ENCODE measurements around the gene ARID4B. TPM values are rescaled to one million over a fixed set of nuclear protein-coding genes. Genes with fewer than 3 reads are reported as not detected.

ARID4B gene
- total and polyA plus RNA-seq, 2 of the 13 experiments (the other 11 are each of a cell fraction or from before 2014, with no cell fraction given): 9.7 to 24.6 TPM

DNA sequence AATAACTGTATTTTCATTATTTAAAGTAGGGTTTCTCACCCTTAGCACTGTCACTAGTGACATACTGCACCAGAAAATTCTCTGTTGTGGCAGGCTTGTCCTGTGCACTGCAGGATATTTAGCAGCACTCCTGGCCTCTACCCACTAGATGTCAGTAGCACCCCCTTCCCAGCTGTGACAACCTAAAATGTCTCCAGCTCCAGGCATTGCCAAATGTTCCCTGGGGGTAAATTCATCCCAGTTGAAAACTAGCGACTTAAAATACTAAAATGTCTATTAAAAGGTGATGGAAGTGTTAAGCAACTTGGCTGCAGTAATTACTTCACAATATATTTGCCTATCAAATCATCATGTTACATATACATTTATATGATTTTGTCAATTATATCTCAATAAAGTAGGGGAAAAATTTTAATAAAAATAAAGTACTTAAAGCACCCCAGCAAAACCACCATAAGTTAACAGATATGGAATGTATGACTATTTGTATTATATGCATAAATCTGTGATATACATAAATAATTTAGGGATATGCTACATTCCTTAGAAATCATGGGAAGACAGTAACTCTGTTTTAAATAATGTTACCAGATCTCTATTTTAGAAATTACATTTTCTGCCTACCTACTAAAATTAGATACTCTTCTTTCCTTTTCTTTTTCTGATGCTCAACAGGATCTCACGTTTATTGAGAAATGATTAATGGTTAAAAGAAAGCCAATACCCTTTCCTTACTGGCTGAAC is 74.6 kb downstream of the ARID4B start (continued):
- TF ChIP-seq KLF6 (CRISPR knock-in tag; IDR thresholded peaks at IDR 0.05) (no peak), MEIS1 (CRISPR knock-in tag; IDR thresholded peaks at IDR 0.05; ENCODE audit: borderline replicate concordance) (no peak), STAG1 (CRISPR knock-in tag; IDR thresholded peaks at IDR 0.05) (peak; percentile 92), DNMT1 (CRISPR knock-in tag; IDR thresholded peaks at IDR 0.05) (no peak), PRPF4 (IDR thresholded peaks at IDR 0.05; ENCODE audit: low read depth, low read length, poor library complexity, severe bottlenecking) (no peak), PAWR (CRISPR knock-in tag; IDR thresholded peaks at IDR 0.05; ENCODE audit: borderline replicate concordance) (no peak), ZSCAN9 (CRISPR knock-in tag; IDR thresholded peaks at IDR 0.05; ENCODE audit: borderline replicate concordance) (0 out of 2 replicates have a peak, but pooled peaks have one; percentile 26), RAD21 (CRISPR knock-in tag; IDR thresholded peaks at IDR 0.05) (peak; percentile 83), FOXA3 (CRISPR knock-in tag; IDR thresholded peaks at IDR 0.05) (peak; percentile 43; the same call in 1 of the 2 replicates), GPN1 (CRISPR knock-in tag; IDR thresholded peaks at IDR 0.05; ENCODE audit: borderline replicate concordance) (no peak), KMT2B (CRISPR knock-in tag; IDR thresholded peaks at IDR 0.05) (0 out of 2 replicates have a peak, but pooled peaks have one; percentile 33), SALL1 (CRISPR knock-in tag; IDR thresholded peaks at IDR 0.05) (peak; percentile 34; the same call in 1 of the 2 replicates)
- TF ChIP-seq, protein P1, sequence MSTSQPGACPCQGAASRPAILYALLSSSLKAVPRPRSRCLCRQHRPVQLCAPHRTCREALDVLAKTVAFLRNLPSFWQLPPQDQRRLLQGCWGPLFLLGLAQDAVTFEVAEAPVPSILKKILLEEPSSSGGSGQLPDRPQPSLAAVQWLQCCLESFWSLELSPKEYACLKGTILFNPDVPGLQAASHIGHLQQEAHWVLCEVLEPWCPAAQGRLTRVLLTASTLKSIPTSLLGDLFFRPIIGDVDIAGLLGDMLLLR (CRISPR knock-in tag; IDR thresholded peaks at IDR 0.05): no peak
- TF ChIP-seq, protein P2, sequence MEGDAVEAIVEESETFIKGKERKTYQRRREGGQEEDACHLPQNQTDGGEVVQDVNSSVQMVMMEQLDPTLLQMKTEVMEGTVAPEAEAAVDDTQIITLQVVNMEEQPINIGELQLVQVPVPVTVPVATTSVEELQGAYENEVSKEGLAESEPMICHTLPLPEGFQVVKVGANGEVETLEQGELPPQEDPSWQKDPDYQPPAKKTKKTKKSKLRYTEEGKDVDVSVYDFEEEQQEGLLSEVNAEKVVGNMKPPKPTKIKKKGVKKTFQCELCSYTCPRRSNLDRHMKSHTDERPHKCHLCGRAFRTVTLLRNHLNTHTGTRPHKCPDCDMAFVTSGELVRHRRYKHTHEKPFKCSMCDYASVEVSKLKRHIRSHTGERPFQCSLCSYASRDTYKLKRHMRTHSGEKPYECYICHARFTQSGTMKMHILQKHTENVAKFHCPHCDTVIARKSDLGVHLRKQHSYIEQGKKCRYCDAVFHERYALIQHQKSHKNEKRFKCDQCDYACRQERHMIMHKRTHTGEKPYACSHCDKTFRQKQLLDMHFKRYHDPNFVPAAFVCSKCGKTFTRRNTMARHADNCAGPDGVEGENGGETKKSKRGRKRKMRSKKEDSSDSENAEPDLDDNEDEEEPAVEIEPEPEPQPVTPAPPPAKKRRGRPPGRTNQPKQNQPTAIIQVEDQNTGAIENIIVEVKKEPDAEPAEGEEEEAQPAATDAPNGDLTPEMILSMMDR (CRISPR knock-in tag; IDR thresholded peaks at IDR 0.05): peak; percentile 87
- TF ChIP-seq, protein P3, sequence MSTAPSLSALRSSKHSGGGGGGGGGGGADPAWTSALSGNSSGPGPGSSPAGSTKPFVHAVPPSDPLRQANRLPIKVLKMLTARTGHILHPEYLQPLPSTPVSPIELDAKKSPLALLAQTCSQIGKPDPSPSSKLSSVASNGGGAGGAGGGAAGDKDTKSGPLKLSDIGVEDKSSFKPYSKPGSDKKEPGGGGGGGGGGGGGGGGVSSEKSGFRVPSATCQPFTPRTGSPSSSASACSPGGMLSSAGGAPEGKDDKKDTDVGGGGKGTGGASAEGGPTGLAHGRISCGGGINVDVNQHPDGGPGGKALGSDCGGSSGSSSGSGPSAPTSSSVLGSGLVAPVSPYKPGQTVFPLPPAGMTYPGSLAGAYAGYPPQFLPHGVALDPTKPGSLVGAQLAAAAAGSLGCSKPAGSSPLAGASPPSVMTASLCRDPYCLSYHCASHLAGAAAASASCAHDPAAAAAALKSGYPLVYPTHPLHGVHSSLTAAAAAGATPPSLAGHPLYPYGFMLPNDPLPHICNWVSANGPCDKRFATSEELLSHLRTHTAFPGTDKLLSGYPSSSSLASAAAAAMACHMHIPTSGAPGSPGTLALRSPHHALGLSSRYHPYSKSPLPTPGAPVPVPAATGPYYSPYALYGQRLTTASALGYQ (CRISPR knock-in tag; IDR thresholded peaks at IDR 0.05): no peak
- TF ChIP-seq, protein P4, sequence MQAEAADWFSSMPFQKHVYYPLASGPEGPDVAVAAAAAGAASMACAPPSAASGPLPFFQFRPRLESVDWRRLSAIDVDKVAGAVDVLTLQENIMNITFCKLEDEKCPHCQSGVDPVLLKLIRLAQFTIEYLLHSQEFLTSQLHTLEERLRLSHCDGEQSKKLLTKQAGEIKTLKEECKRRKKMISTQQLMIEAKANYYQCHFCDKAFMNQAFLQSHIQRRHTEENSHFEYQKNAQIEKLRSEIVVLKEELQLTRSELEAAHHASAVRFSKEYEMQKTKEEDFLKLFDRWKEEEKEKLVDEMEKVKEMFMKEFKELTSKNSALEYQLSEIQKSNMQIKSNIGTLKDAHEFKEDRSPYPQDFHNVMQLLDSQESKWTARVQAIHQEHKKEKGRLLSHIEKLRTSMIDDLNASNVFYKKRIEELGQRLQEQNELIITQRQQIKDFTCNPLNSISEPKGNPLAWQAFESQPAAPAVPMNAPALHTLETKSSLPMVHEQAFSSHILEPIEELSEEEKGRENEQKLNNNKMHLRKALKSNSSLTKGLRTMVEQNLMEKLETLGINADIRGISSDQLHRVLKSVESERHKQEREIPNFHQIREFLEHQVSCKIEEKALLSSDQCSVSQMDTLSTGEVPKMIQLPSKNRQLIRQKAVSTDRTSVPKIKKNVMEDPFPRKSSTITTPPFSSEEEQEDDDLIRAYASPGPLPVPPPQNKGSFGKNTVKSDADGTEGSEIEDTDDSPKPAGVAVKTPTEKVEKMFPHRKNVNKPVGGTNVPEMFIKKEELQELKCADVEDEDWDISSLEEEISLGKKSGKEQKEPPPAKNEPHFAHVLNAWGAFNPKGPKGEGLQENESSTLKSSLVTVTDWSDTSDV (CRISPR knock-in tag; IDR thresholded peaks at IDR 0.05): no peak
- TF ChIP-seq, protein P5, sequence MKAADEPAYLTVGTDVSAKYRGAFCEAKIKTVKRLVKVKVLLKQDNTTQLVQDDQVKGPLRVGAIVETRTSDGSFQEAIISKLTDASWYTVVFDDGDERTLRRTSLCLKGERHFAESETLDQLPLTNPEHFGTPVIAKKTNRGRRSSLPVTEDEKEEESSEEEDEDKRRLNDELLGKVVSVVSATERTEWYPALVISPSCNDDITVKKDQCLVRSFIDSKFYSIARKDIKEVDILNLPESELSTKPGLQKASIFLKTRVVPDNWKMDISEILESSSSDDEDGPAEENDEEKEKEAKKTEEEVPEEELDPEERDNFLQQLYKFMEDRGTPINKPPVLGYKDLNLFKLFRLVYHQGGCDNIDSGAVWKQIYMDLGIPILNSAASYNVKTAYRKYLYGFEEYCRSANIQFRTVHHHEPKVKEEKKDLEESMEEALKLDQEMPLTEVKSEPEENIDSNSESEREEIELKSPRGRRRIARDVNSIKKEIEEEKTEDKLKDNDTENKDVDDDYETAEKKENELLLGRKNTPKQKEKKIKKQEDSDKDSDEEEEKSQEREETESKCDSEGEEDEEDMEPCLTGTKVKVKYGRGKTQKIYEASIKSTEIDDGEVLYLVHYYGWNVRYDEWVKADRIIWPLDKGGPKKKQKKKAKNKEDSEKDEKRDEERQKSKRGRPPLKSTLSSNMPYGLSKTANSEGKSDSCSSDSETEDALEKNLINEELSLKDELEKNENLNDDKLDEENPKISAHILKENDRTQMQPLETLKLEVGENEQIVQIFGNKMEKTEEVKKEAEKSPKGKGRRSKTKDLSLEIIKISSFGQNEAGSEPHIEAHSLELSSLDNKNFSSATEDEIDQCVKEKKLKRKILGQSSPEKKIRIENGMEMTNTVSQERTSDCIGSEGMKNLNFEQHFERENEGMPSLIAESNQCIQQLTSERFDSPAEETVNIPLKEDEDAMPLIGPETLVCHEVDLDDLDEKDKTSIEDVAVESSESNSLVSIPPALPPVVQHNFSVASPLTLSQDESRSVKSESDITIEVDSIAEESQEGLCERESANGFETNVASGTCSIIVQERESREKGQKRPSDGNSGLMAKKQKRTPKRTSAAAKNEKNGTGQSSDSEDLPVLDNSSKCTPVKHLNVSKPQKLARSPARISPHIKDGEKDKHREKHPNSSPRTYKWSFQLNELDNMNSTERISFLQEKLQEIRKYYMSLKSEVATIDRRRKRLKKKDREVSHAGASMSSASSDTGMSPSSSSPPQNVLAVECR (CRISPR knock-in tag; IDR thresholded peaks at IDR 0.05; ENCODE audit: borderline replicate concordance): peak; percentile 14; the same call in 1 of the 2 replicates

Measured in HepG2 (cell line).